A549 treated with CpdA at 1 μM for 4 hours (cell line): ENCODE measurements around the gene MPP3. TPM values are rescaled to one million over a fixed set of nuclear protein-coding genes. Genes with fewer than 3 reads are reported as not detected.

ENCODE experiments used
- total RNA-seq: library from RNA; stranded (reverse); fragments of 200-300 nt; extraction: Qiagen RNA extraction; gene quantifications from 5 replicates; pipeline ENCODE4 v1.2.3, GENCODE V29; 2022; ENCODE audit warnings: low read depth

The MPP3 gene, protein sequence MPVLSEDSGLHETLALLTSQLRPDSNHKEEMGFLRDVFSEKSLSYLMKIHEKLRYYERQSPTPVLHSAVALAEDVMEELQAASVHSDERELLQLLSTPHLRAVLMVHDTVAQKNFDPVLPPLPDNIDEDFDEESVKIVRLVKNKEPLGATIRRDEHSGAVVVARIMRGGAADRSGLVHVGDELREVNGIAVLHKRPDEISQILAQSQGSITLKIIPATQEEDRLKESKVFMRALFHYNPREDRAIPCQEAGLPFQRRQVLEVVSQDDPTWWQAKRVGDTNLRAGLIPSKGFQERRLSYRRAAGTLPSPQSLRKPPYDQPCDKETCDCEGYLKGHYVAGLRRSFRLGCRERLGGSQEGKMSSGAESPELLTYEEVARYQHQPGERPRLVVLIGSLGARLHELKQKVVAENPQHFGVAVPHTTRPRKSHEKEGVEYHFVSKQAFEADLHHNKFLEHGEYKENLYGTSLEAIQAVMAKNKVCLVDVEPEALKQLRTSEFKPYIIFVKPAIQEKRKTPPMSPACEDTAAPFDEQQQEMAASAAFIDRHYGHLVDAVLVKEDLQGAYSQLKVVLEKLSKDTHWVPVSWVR
- 17.2 to 18.7 TPM (median 18.2 TPM) in 5 replicates for total RNA-seq

GRCh38 chr17:43832976-43833829 is at the start of gene MPP3:
MPP3 (minus strand) TSS chr17:43833146; CDS start chr17:43831906, 1,240 bp downstream.

GRCh38 chr17:43846963-43847371 is 14.0 kb upstream of the MPP3 start, which contains the start of gene CD300LG:
CD300LG (plus strand) TSS chr17:43847176; CDS start chr17:43847217, 41 bp downstream.

DNA sequence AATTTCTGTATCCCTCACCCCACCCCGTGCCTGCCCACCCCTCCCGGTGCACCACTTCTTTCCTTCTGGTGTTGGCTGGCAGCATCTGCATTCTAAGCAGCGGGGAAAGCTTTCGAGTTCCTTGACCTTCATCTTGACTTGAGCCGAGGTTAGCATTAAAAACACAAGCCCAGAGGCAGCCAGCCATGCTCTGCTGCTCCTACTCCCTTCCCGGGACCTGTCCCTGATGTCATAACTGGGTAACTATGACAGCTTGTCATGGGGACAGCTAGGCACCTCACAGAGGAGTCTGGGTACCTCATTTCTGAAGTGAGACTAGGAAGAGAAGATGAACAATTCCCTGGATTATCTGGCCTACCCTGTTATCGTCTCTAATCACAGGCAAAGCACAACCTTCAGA is 52.8 kb downstream of the MPP3 start, which contains the start of gene CFAP97D1:
Gene CFAP97D1 (plus strand): TSS at position 301 of the 400 bp plus-strand sequence. CDS start 28 bp downstream, at position 329.

DNA sequence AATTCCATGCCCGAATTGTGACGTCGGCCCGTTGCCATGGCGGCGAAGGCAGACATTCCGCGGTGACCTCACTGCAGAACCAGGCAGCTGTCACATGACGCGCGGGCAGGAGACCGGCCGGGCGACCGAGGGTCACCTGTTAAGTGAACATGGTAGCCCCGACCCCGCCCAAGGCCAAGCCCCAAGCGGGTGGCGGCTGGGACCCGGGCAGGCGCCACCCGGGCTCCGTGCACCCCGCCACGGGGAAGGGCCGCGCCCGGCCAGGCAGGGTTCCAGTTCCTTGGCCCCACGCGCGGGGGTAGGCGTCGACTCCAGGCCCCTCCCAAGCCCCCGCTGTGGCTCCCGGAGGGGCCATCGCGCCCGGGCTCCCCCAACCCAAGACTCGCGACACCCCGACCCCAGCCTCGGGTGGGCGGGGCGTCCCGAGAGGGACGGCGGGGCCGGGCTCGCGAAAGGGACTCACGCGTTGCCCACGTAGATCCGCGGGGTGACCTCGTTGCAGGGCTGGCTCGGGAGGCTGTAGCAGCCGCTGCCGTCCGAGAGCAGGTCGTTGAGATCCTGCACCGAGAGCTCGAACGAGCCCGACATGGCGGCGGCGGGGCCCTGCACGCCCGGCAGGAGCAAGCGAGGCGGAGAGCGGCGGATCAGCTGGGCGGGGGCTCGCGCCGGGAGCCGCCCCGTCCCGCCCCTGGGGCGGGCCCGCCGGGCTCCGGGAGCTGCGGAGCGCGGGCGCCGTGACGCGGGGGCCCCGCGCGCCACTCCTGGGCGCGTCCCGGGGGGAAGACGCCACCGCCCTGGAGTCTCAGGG is 54.4 kb downstream of the MPP3 start, which contains the start of gene DUSP3:
Gene DUSP3 (minus strand): TSS at position 641 of the 808 bp plus-strand sequence. CDS start 53 bp downstream, at position 588.

GRCh38 chr17:43758497-43759174 is 74.3 kb downstream of the MPP3 start, which contains the start of gene SOST:
SOST (minus strand) TSS chr17:43758791; CDS start chr17:43758741, 50 bp downstream.

Other genes starting within 250 kb of the MPP3 start
- not detected in 5 replicates for gene MEOX1, start 171.2 kb downstream of the MPP3 start, total RNA-seq
- 0.05 TPM in 1 of 5 replicates, not detected in the others for gene SOST, start 74.4 kb downstream of the MPP3 start, total RNA-seq
- 58.4 to 63.0 TPM (median 62.0 TPM) in 5 replicates for gene DUSP3, start 54.2 kb downstream of the MPP3 start, total RNA-seq
- gene CFAP97D1, start 52.7 kb downstream of the MPP3 start, total RNA-seq: 0.02 to 0.04 TPM (median 0.03 TPM) in 3 of 5 replicates, not detected in the others
- gene CD300LG, start 14.0 kb upstream of the MPP3 start, total RNA-seq: 0.05 TPM in 1 of 5 replicates, not detected in the others
- gene MPP2, start 74.4 kb upstream of the MPP3 start, total RNA-seq: 1.3 to 2.4 TPM (median 2.1 TPM) in 5 replicates
- gene PPY, start 109.3 kb upstream of the MPP3 start, total RNA-seq: not detected in 5 replicates
- 0.11 TPM in 1 of 5 replicates, not detected in the others for gene PYY, start 120.8 kb upstream of the MPP3 start, total RNA-seq
- gene NAGS, start 171.5 kb upstream of the MPP3 start, total RNA-seq: 0.75 to 1.1 TPM (median 0.94 TPM) in 5 replicates
- 23.1 to 34.5 TPM (median 32.4 TPM) in 5 replicates for gene TMEM101, start 181.8 kb upstream of the MPP3 start, total RNA-seq
- 50.7 to 55.5 TPM (median 54.1 TPM) in 5 replicates for gene LSM12, start 233.5 kb upstream of the MPP3 start, total RNA-seq
- 105 to 173 TPM (median 164 TPM) in 5 replicates for gene G6PC3, start 237.6 kb upstream of the MPP3 start, total RNA-seq